GM19351 (cell line): ENCODE results near the gene MAML2.

Source experiments
- ATAC-seq: cut with Tn5 transposase; IDR thresholded peaks from one replicate; pipeline ENCODE4 v1.9.1; 2021; ENCODE audit warnings: mild to moderate bottlenecking, moderate library complexity; ENCODE audit not compliant: unreplicated experiment

MAML2 gene

GRCh38 chr11:96109331-96110030, 233.5 kb downstream of the MAML2 start:
- no peak for ATAC-seq

GRCh38 chr11:96107143-96107824, 235.7 kb downstream of the MAML2 start:
- no peak for ATAC-seq

- no peak for ATAC-seq
Measured at GRCh38 chr11:96106645-96107044, 236.3 kb downstream of the MAML2 start.

- ATAC-seq: no peak
Measured at GRCh38 chr11:96105944-96106343, 237.1 kb downstream of the MAML2 start.

GRCh38 chr11:96105197-96105895, 237.6 kb downstream of the MAML2 start:
- ATAC-seq: no peak

GRCh38 chr11:96104496-96104895, 238.5 kb downstream of the MAML2 start:
- no peak for ATAC-seq

GRCh38 chr11:96103721-96104120, 239.3 kb downstream of the MAML2 start:
- no peak for ATAC-seq

- ATAC-seq: no peak
Measured at GRCh38 chr11:96103102-96103501, 239.9 kb downstream of the MAML2 start.

GRCh38 chr11:96102664-96103078, 240.3 kb downstream of the MAML2 start:
- ATAC-seq: no peak

- ATAC-seq: no peak
Measured at GRCh38 chr11:96101146-96101545, 241.8 kb downstream of the MAML2 start.

GRCh38 chr11:96098511-96099241, 244.3 kb downstream of the MAML2 start:
- ATAC-seq: no peak

- ATAC-seq: no peak
Measured at GRCh38 chr11:96097844-96098421, 245.1 kb downstream of the MAML2 start.

- no peak for ATAC-seq
Measured at GRCh38 chr11:96096360-96096759, 246.6 kb downstream of the MAML2 start.

GRCh38 chr11:96095884-96096303, 247.1 kb downstream of the MAML2 start:
- ATAC-seq: no peak

- ATAC-seq: no peak
Measured at GRCh38 chr11:96094156-96094555, 248.8 kb downstream of the MAML2 start.

GRCh38 chr11:96092511-96092910, 250.5 kb downstream of the MAML2 start:
- no peak for ATAC-seq

- peak; percentile 71 for ATAC-seq
Measured at GRCh38 chr11:96091476-96091875, 251.5 kb downstream of the MAML2 start.

GRCh38 chr11:96090711-96091110, 252.3 kb downstream of the MAML2 start:
- ATAC-seq: no peak

GRCh38 chr11:96088914-96089313, 254.1 kb downstream of the MAML2 start:
- no peak for ATAC-seq

GRCh38 chr11:96086111-96086510, 256.9 kb downstream of the MAML2 start:
- no peak for ATAC-seq
